Testis (tissue), 3 donors: Measurements from ENCODE around the gene SDHB. TPM values are rescaled to one million over a fixed set of nuclear protein-coding genes. Genes with fewer than 3 reads are reported as not detected.

Source experiments
- DNase-seq: peaks from one replicate; pipeline ENCODE4 v3.0.0-alpha.2; 2019
- H3K27ac ChIP-seq, 2 donors: fragments of 200-600 bp; sonication (generic); one replicate each; pipeline ENCODE4 v1.5.1; 2019
- H3K27me3 ChIP-seq: fragments of 200-600 bp; sonication (generic); one replicate; pipeline ENCODE4 v1.5.1; 2019
- H3K36me3 ChIP-seq: fragments of 200-600 bp; sonication (generic); one replicate; pipeline ENCODE4 v1.5.1; 2017; ENCODE audit warnings: low read depth; ENCODE audit errors: missing control alignments
- H3K4me1 ChIP-seq: fragments of 200-600 bp; sonication (generic); one replicate; pipeline ENCODE4 v1.5.1; 2019
- H3K4me3 ChIP-seq, 2 donors: fragments of 200-600 bp; sonication (generic); one replicate each; pipeline ENCODE4 v1.5.1; 2017 to 2019
- H3K9me3 ChIP-seq: fragments of 200-600 bp; sonication (generic); one replicate; pipeline ENCODE4 v1.5.1; 2017
- CTCF ChIP-seq, 3 experiments: fragments of 450-650 bp in 2 of 3; fragments of 200-600 bp in 1 of 3; sonication (generic) in 1 of 3; IDR thresholded peaks; one replicate each; pipeline ENCODE4 v1.5.1; 2016 to 2019; ENCODE audit warnings: antibody characterized with exemption in 3 of 3, mild to moderate bottlenecking in 2 of 3, moderate library complexity in 1 of 3
- POLR2A ChIP-seq: fragments of 450-650 bp; IDR thresholded peaks from one replicate; pipeline ENCODE4 v1.6.1; 2017; ENCODE audit warnings: antibody characterized with exemption, mild to moderate bottlenecking, moderate library complexity
- WGBS, 2 donors: methylation state at CpG; one replicate each; pipeline ENCODE4 v1.1.5; 2018; 5-methylcytosine and 5-hydroxymethylcytosine counted together
- intact Hi-C: fragments of 100-400 bp; cut with DNase I; formaldehyde crosslinking; loops from one replicate; pipeline ENCODE4 v1.15.1; 2023; ENCODE audit warnings: low total_unique reads
- polyA plus RNA-seq: library from polyadenylated mRNA; stranded (reverse); fragments of 350-450 nt; fragmentation: Illumina TruSeq; extraction: RNeasy Lipid Tissue Mini Kit (QIAGEN cat#74804); gene quantifications from one replicate; pipeline ENCODE4 v1.2.3, GENCODE V29; 2014; ENCODE audit warnings: low read depth, low replicate concordance; ENCODE audit not compliant: insufficient read depth
- total RNA-seq, 2 donors: library from RNA; depleted of rRNA; stranded (reverse); fragments of >200 nt; gene quantifications; one replicate each; pipeline ENCODE4 v1.2.3, GENCODE V29; 2016

The SDHB gene
- total and polyA plus RNA-seq, 3 donors from 2014 or later = 96.1 to 160 (median 107) TPM

- peak overlapping the region in 1 of 2 donors; percentile 7 for H3K27ac ChIP-seq
- H3K9me3 ChIP-seq = no peaks in the 10 kb centered on the region
- H3K36me3 ChIP-seq = no peaks in the 10 kb centered on the region
- no peak overlapping the region for H3K4me3 ChIP-seq
- TF ChIP-seq CTCF (IDR thresholded peaks at IDR 0.05) (peak; percentile 66 to 89 (median 69)), POLR2A (no peak)
- intact Hi-C loops = no loop called here
- peak; percentile 52 for DNase-seq
- WGBS, 2 donors = 24 to 42% methylated on average over 9 of the region's 9 CpGs
- H3K27me3 ChIP-seq = no peaks in the 10 kb centered on the region
- peaks cover 8% of the 10 kb centered on the region for H3K4me1 ChIP-seq
These were observed 8.0 kb downstream of the SDHB start for GRCh38 chr1:17045634-17046333.

GRCh38 chr1:17045150-17045549 is 8.7 kb downstream of the SDHB start:
- Histone ChIP-seq H3K4me1 (peaks cover 8% of the 10 kb centered on the region), H3K27ac (no peak overlapping the region), H3K36me3 (no peaks in the 10 kb centered on the region), H3K9me3 (no peaks in the 10 kb centered on the region), H3K27me3 (no peaks in the 10 kb centered on the region), H3K4me3 (no peak overlapping the region)
- intact Hi-C loops = no loop called here
- WGBS, 2 donors = 33 to 53% methylated on average over 5 of the region's 5 CpGs
- TF ChIP-seq CTCF (IDR thresholded peaks at IDR 0.05) (no peak), POLR2A (no peak)
- DNase-seq = no peak

- Histone ChIP-seq H3K27me3 (no peaks in the 10 kb centered on the region), H3K36me3 (no peaks in the 10 kb centered on the region), H3K4me3 (no peak overlapping the region), H3K9me3 (no peaks in the 10 kb centered on the region), H3K27ac (no peak overlapping the region), H3K4me1 (peaks cover 8% of the 10 kb centered on the region)
- WGBS, 2 donors = 71 to 91% methylated on average over 5 of the region's 5 CpGs
- DNase-seq = no peak
- intact Hi-C loops = no loop called here
- no peak for TF ChIP-seq POLR2A
- TF ChIP-seq CTCF (IDR thresholded peaks at IDR 0.05) = no peak
These were observed 10.2 kb downstream of the SDHB start for GRCh38 chr1:17043676-17044075.

- Histone ChIP-seq H3K4me1 (no peaks in the 10 kb centered on the region), H3K27me3 (no peaks in the 10 kb centered on the region), H3K9me3 (no peaks in the 10 kb centered on the region), H3K36me3 (no peaks in the 10 kb centered on the region), H3K27ac (no peak overlapping the region), H3K4me3 (no peak overlapping the region)
- 79 to 95% methylated on average over 1 of the region's 1 CpG for whole genome bisulfite sequencing, 2 donors
- no peak for TF ChIP-seq POLR2A
- no peak for TF ChIP-seq CTCF (IDR thresholded peaks at IDR 0.05)
- intact Hi-C loops = no loop called here
- no peak for DNase-seq
These were observed 13.7 kb downstream of the SDHB start for GRCh38 chr1:17040135-17040534.

DNA sequence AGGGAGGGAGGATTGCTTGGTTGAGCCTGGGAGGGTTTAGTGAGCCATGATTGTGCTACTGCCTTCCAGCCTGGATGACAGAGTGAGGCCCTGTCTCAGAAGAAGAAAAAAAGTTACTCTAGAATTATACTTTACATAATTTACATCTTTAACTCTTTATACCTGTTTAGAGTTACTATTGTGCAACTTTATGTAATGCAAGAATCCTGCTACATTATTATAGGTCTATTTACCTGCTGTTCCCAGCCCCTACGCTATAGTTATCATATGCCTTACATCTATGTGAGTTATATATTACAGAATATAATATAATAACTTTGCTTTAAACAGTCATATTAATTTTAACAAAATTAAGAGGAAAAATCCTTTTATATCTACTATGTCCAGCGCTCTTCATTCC is 14.3 kb downstream of the SDHB start:
- intact Hi-C loops = no loop called here
- no peak overlapping the region for H3K27ac ChIP-seq
- H3K4me1 ChIP-seq = no peaks in the 10 kb centered on the region
- H3K36me3 ChIP-seq = no peaks in the 10 kb centered on the region
- 96 to 97% methylated on average over 2 of the region's 2 CpGs for WGBS, 2 donors
- H3K9me3 ChIP-seq = no peaks in the 10 kb centered on the region
- H3K27me3 ChIP-seq = no peaks in the 10 kb centered on the region
- TF ChIP-seq POLR2A (no peak), CTCF (IDR thresholded peaks at IDR 0.05) (no peak)
- H3K4me3 ChIP-seq = no peak overlapping the region
- no peak for DNase-seq
